Nephron progenitor cell (in vitro differentiated cells): Measurements from ENCODE around the gene ENOX1.

Experiments used
- DNase-seq: peaks from one replicate; pipeline ENCODE4 v3.0.0; 2021
- H3K27ac Mint-ChIP-seq: 2 replicates; pipeline ENCODE4 v1.8.0; 2021; ENCODE audit warnings: mild to moderate bottlenecking, moderate library complexity, mixed read lengths
- H3K27me3 Mint-ChIP-seq: 2 replicates; pipeline ENCODE4 v1.8.0; 2021; ENCODE audit warnings: mild to moderate bottlenecking, low read depth, mixed read lengths; ENCODE audit not compliant: poor library complexity
- H3K36me3 Mint-ChIP-seq: 2 replicates; pipeline ENCODE4 v1.8.0; 2021; ENCODE audit warnings: low read depth, mixed read lengths
- H3K4me1 Mint-ChIP-seq: 2 replicates; pipeline ENCODE4 v1.8.0; 2021; ENCODE audit warnings: mixed read lengths
- H3K4me3 Mint-ChIP-seq: 2 replicates; pipeline ENCODE4 v1.8.0; 2021; ENCODE audit warnings: mild to moderate bottlenecking, moderate library complexity, mixed read lengths
- H3K9me3 Mint-ChIP-seq: 2 replicates; pipeline ENCODE4 v1.8.0; 2021; ENCODE audit warnings: mild to moderate bottlenecking, moderate library complexity, mixed read lengths
- TF ChIP-seq, protein P1 (sequence below): fragments of 200-600 bp; sonication (generic); IDR thresholded peaks from 2 replicates; pipeline ENCODE4 v1.5.0; 2021; ENCODE audit warnings: antibody characterized with exemption

The ENOX1 gene

DNA sequence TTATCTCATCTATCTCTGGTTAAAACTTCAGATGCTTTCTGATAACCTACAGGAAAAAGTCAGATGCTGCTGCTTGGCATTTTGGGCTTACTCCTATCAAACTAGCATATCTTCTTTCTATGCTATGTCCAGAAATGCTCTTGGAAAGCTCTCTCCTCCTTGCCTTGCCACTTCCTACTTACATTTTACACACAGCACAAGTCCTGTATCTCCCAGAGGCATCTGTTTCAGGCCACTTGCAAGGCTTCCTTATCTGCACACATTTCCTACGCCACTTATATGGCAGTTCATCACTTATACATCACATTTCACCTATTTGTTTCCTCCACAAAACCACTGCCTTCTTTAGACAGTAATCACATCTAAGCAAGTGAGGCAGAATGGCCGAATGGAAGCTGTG is 543.1 kb downstream of the ENOX1 start:
- no peaks in the 10 kb centered on the region for H3K27me3 Mint-ChIP-seq
- DNase-seq: no peak
- no peak overlapping the region for H3K27ac Mint-ChIP-seq
- H3K4me1 Mint-ChIP-seq: peaks cover 24% of the 10 kb centered on the region
- TF ChIP-seq, protein P1, sequence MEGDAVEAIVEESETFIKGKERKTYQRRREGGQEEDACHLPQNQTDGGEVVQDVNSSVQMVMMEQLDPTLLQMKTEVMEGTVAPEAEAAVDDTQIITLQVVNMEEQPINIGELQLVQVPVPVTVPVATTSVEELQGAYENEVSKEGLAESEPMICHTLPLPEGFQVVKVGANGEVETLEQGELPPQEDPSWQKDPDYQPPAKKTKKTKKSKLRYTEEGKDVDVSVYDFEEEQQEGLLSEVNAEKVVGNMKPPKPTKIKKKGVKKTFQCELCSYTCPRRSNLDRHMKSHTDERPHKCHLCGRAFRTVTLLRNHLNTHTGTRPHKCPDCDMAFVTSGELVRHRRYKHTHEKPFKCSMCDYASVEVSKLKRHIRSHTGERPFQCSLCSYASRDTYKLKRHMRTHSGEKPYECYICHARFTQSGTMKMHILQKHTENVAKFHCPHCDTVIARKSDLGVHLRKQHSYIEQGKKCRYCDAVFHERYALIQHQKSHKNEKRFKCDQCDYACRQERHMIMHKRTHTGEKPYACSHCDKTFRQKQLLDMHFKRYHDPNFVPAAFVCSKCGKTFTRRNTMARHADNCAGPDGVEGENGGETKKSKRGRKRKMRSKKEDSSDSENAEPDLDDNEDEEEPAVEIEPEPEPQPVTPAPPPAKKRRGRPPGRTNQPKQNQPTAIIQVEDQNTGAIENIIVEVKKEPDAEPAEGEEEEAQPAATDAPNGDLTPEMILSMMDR: no peak
- no peaks in the 10 kb centered on the region for H3K9me3 Mint-ChIP-seq
- no peak overlapping the region for H3K4me3 Mint-ChIP-seq
- H3K36me3 Mint-ChIP-seq: no peaks in the 10 kb centered on the region

DNA sequence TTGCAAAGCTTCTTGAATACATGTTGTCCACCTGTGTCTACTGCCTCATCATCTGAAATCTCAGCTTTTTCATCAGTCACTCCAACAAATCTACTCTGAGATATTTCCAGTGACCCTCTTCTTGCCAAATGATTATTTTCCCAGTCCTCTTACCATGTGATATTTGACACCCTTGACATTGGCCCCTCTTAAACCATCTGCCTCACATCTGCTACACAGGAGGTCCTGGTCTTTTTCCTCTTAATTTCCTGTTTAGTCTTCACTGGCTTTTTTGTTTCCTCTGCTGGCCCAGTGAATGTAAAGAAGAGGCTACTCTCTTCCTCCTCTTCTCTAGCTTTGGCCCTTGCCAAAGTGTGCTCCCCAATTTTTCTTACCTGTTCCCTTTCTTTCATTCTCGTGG is 544.7 kb downstream of the ENOX1 start:
- H3K27me3 Mint-ChIP-seq: no peaks in the 10 kb centered on the region
- H3K36me3 Mint-ChIP-seq: no peaks in the 10 kb centered on the region
- DNase-seq: no peak
- H3K9me3 Mint-ChIP-seq: no peaks in the 10 kb centered on the region
- TF ChIP-seq, protein P1: no peak
- no peak overlapping the region for H3K27ac Mint-ChIP-seq
- peaks cover 24% of the 10 kb centered on the region for H3K4me1 Mint-ChIP-seq
- no peak overlapping the region for H3K4me3 Mint-ChIP-seq

DNA sequence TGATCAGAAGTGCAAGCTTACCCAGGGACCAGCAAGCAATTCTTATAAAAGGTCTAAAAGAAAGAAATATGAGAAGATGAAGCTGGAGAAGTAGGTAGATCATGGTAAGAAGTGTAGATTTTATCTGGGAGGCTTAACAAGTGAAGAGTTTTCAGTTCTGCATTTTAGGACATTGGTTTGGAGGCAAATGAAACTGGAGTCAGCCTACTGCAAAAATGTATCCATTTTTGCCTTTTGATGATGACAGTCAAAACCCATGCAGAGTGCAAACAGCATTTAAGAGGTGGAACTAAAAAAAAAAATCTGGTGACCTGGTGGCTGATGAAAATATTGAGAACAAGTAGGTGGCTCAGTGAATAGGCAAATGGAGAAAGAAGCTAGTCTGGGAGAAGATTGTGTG is 546.5 kb downstream of the ENOX1 start:
- no peaks in the 10 kb centered on the region for H3K36me3 Mint-ChIP-seq
- peaks cover 24% of the 10 kb centered on the region for H3K4me1 Mint-ChIP-seq
- DNase-seq: no peak
- no peak overlapping the region for H3K4me3 Mint-ChIP-seq
- H3K27ac Mint-ChIP-seq: no peak overlapping the region
- TF ChIP-seq, protein P1: no peak
- H3K9me3 Mint-ChIP-seq: no peaks in the 10 kb centered on the region
- H3K27me3 Mint-ChIP-seq: no peaks in the 10 kb centered on the region

DNA sequence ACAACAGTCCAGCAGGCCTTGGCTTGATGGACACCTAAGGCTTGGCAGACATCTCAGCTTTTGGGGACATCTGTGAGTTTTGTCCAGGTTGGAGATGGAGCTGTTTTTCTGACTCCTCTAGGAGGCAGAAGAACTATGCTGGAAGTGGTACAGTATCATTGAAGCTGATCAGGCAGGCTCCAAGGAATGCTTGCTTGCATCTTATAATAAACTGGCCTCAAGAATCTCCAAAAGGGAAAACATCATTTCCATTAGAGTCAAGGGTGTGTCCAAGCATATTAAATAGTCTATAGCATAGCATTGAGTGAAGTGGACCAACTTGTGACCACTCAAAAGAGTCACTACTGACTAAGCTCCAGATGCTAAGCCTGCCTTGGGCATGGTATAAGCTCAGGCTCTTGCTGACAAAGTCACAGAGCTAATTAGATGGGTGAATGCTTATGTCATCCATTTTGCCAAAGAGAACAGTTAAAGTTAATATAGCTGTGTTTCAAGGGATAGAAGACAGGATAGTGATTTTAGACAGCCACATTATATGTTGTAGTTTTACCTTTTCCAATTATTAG is 547.4 kb downstream of the ENOX1 start:
- no peaks in the 10 kb centered on the region for H3K9me3 Mint-ChIP-seq
- H3K27me3 Mint-ChIP-seq: no peaks in the 10 kb centered on the region
- DNase-seq: no peak
- H3K4me1 Mint-ChIP-seq: peaks cover 24% of the 10 kb centered on the region
- no peak overlapping the region for H3K4me3 Mint-ChIP-seq
- no peak overlapping the region for H3K27ac Mint-ChIP-seq
- TF ChIP-seq, protein P1: no peak
- no peaks in the 10 kb centered on the region for H3K36me3 Mint-ChIP-seq

DNA sequence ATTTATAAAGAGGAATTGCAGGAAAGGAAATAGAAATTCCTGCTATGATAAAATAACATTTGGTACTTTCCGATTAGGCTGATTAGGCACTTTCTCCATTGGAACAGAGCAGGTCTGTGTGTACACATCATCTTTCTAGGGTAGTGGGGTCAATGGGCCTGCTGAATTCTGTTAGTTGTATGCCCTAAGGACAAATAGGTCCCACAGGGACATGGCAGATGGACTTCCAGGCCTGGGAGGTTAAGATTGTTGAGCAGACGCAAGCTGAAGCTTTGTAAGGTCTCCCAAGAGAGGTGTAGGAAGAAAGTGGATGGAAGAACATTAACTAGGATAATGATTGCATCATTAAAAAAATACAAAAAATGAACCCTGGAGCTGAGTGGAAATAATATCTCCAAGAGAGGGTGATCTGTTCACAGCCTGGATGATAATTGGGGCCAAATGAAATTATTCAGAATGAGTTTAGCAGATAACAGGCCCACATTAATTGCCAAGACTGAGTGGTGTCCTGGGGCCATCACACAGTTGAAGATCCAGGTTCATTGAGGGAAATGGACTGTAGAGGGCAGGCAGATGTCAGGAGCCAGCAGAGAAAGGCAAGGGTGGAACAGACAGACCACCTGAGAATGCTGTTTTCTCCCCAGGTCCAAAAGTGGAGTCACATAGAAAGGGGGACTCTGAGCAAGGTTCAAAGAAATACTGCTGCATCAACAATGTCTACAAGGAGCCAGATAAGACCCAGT is 548.3 kb downstream of the ENOX1 start:
- no peak for DNase-seq
- Mint-ChIP-seq H3K4me1 (peaks cover 19% of the 10 kb centered on the region), H3K9me3 (no peaks in the 10 kb centered on the region), H3K27me3 (no peaks in the 10 kb centered on the region), H3K36me3 (no peaks in the 10 kb centered on the region), H3K4me3 (no peak overlapping the region), H3K27ac (no peak overlapping the region)
- TF ChIP-seq, protein P1: no peak

DNA sequence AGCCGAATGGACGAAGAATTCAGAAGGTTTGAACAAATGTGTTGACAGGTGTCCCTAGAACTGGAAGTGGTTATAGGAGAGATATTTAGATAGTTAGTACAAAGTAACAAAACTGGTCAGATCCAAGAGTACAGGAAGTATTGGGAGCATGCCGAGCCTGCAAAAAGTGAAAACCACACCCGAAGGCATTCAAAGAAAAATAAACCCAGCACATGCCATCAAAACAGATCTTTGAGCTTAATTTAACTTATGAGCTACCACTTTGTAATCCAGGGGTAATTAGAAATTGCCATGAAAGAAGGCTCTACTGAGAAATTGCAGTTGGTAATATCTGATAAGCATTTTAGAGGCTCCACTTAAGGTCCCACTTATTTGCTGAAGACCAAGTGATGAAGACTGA is 549.2 kb downstream of the ENOX1 start:
- Mint-ChIP-seq H3K27ac (no peak overlapping the region), H3K4me3 (no peak overlapping the region), H3K36me3 (no peaks in the 10 kb centered on the region), H3K27me3 (no peaks in the 10 kb centered on the region), H3K9me3 (no peaks in the 10 kb centered on the region), H3K4me1 (peaks cover 13% of the 10 kb centered on the region)
- no peak for DNase-seq
- TF ChIP-seq, protein P1: no peak
